ENCODE data around the gene DNAH6.

DNA sequence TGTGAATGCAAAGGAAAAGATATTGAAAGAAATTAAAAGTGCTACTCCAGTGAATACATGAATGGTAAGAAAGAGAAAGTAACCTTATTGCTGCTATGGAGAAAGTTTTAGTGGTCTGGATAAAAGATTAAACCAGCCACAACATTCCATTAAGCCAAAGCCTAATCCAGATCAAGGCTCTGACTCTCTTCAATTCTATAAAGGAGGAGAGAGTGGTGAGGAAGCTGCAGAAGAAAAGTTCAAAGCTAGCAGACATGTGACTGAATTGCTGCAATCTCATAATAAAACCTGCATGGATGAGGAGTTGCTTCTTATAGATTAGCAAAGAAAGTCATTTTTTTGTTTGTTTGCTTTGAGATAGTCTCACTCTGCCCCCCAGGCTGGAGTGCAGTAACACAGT lies 130.2 kb downstream of the DNAH6 start:
- TF ChIP-seq SUZ12 (IDR thresholded peaks at IDR 0.05), result no peak
- TF ChIP-seq TARDBP (IDR thresholded peaks at IDR 0.05), result no peak
- TF ChIP-seq ZNF384 (IDR thresholded peaks at IDR 0.05), result no peak
- TF ChIP-seq BHLHE40 (IDR thresholded peaks at IDR 0.05; ENCODE audit: borderline replicate concordance), result no peak
- TF ChIP-seq SP1 (IDR thresholded peaks at IDR 0.05), result no peak
- TF ChIP-seq LEF1 (IDR thresholded peaks at IDR 0.05; ENCODE audit: borderline replicate concordance), result no peak
- TF ChIP-seq PKNOX1 (IDR thresholded peaks at IDR 0.05), result no peak
- TF ChIP-seq FOXM1 (IDR thresholded peaks at IDR 0.05; ENCODE audit: borderline replicate concordance), result no peak

Data from HEK293T (cell line).